Measurements from ENCODE around the gene ANKRD45.
"Not testable (repeated sequence)": the region's sequence is repeated elsewhere in the genome, so short reads cannot be mapped to it uniquely, and the experiment has no call there.

ANKRD45 gene

GRCh38 chr1:173714441-173714758, 44.7 kb upstream of the ANKRD45 start:
- peaks cover 4% of the 10 kb centered on the region for H3K4me1 ChIP-seq
- H2AFZ ChIP-seq = peak overlapping the region; percentile 99
- no peak overlapping the region for H3K9ac ChIP-seq
- H3K4me2 ChIP-seq (ENCODE audit: low read length) = peak overlapping the region; percentile 51
- no peaks in the 10 kb centered on the region for H3K27me3 ChIP-seq (ENCODE audit: control insufficient read depth, insufficient read depth, low read length)
- H3K9me3 ChIP-seq (ENCODE audit: control insufficient read depth, low read length) = no peaks in the 10 kb centered on the region
- no peaks in the 10 kb centered on the region for H3K36me3 ChIP-seq (ENCODE audit: control insufficient read depth, insufficient read depth, low read length)
- H3K79me2 ChIP-seq = peaks cover 2% of the 10 kb centered on the region
- H3K27ac ChIP-seq = peak overlapping the region; percentile 78
- peak overlapping the region; percentile 78 for H3K4me3 ChIP-seq (ENCODE audit: low read depth, low read length)
- TF ChIP-seq CTCF (IDR thresholded peaks at IDR 0.05) = no peak

- no peak overlapping the region for H3K27ac ChIP-seq
- no peaks in the 10 kb centered on the region for H3K4me1 ChIP-seq
- no peak for TF ChIP-seq CTCF (IDR thresholded peaks at IDR 0.05)
- H3K4me2 ChIP-seq (ENCODE audit: low read length) = no peak overlapping the region
- no peaks in the 10 kb centered on the region for H3K9me3 ChIP-seq (ENCODE audit: control insufficient read depth, low read length)
- H2AFZ ChIP-seq = no peak overlapping the region
- H3K4me3 ChIP-seq (ENCODE audit: low read depth, low read length) = no peak overlapping the region
- H3K9ac ChIP-seq = no peak overlapping the region
- no peaks in the 10 kb centered on the region for H3K27me3 ChIP-seq (ENCODE audit: control insufficient read depth, insufficient read depth, low read length)
- no peaks in the 10 kb centered on the region for H3K36me3 ChIP-seq (ENCODE audit: control insufficient read depth, insufficient read depth, low read length)
- H3K79me2 ChIP-seq = no peaks in the 10 kb centered on the region
These were observed 39.1 kb upstream of the ANKRD45 start for GRCh38 chr1:173708787-173709186.

- H3K4me3 ChIP-seq (ENCODE audit: low read depth, low read length) = no peak overlapping the region
- no peaks in the 10 kb centered on the region for H3K4me1 ChIP-seq
- no peaks in the 10 kb centered on the region for H3K9me3 ChIP-seq (ENCODE audit: control insufficient read depth, low read length)
- no peak overlapping the region for H3K9ac ChIP-seq
- no peaks in the 10 kb centered on the region for H3K36me3 ChIP-seq (ENCODE audit: control insufficient read depth, insufficient read depth, low read length)
- H3K79me2 ChIP-seq = no peaks in the 10 kb centered on the region
- no peak overlapping the region for H3K4me2 ChIP-seq (ENCODE audit: low read length)
- H2AFZ ChIP-seq = no peak overlapping the region
- TF ChIP-seq CTCF (IDR thresholded peaks at IDR 0.05) = no peak
- no peaks in the 10 kb centered on the region for H3K27me3 ChIP-seq (ENCODE audit: control insufficient read depth, insufficient read depth, low read length)
- H3K27ac ChIP-seq = no peak overlapping the region
These were observed 35.5 kb upstream of the ANKRD45 start for GRCh38 chr1:173705117-173705516.

DNA sequence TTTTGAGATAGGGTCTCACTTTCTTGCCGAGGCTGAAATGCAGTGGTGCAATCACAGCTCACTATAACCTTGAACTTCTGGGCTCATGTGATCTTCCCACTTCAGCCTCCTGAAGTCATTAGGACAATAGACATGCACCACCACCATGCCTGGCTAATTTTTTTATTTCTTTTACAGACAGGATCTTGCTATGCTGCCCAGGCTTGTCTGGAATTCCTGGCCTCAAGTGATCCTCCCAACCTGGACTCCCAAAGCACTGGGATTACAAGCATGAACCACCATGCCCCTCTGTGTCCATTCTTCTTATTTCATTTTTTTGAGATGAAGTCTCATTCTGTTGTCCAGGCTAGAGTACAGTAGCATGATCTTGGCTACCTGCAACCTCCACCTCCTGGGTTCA, 33.1 kb upstream of the ANKRD45 start:
- Histone ChIP-seq H3K36me3 (ENCODE audit: control insufficient read depth, insufficient read depth, low read length) (no peaks in the 10 kb centered on the region), H3K79me2 (no peaks in the 10 kb centered on the region), H3K4me3 (ENCODE audit: low read depth, low read length) (no peak overlapping the region), H3K27me3 (ENCODE audit: control insufficient read depth, insufficient read depth, low read length) (no peaks in the 10 kb centered on the region), H2AFZ (no peak overlapping the region), H3K9me3 (ENCODE audit: control insufficient read depth, low read length) (no peaks in the 10 kb centered on the region), H3K27ac (no peak overlapping the region), H3K4me1 (no peaks in the 10 kb centered on the region), H3K4me2 (ENCODE audit: low read length) (no peak overlapping the region), H3K9ac (no peak overlapping the region)
- no peak for TF ChIP-seq CTCF (IDR thresholded peaks at IDR 0.05)

DNA sequence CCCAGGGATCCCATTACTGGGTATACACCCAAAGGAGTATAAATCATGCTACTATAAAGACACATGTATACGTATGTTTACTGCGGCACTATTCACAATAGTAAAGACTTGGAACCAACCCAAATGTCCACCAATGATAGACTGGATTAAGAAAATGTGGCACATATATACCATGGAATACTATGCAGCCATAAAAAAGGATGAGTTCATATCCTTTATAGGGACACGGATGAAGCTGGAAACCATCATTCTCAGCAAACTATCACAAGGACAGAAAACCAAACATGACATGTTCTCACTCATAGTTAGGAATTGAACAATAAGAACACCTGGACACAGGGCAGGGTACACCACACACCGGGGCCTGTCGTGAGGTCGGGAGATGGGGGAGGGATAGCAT, 31.6 kb upstream of the ANKRD45 start:
- not testable (repeated sequence) for H3K27ac ChIP-seq; H3K27me3 ChIP-seq (ENCODE audit: control insufficient read depth, insufficient read depth, low read length); H3K4me1 ChIP-seq; H3K9me3 ChIP-seq (ENCODE audit: control insufficient read depth, low read length); H3K79me2 ChIP-seq; H3K4me3 ChIP-seq (ENCODE audit: low read depth, low read length); H3K9ac ChIP-seq; H3K4me2 ChIP-seq (ENCODE audit: low read length); H2AFZ ChIP-seq; H3K36me3 ChIP-seq (ENCODE audit: control insufficient read depth, insufficient read depth, low read length)

All from parathyroid adenoma (tissue), 2 donors.